Neural cell (in vitro differentiated cells): ENCODE data around the gene RAD51B.

ENCODE experiments used
- EP300 ChIP-seq: fragments of 450-650 bp; conservative IDR thresholded peaks from 2 replicates; pipeline ENCODE4 v1.6.1; 2014; ENCODE audit warnings: antibody characterized with exemption, mild to moderate bottlenecking, moderate library complexity; ENCODE audit not compliant: poor library complexity, severe bottlenecking
- TF ChIP-seq, protein P1 (sequence below): fragments of 450-650 bp; IDR thresholded peaks from 2 replicates; pipeline ENCODE4 v1.5.1; 2014; ENCODE audit warnings: antibody characterized with exemption, mild to moderate bottlenecking, moderate library complexity; ENCODE audit not compliant: poor library complexity, severe bottlenecking
- TF ChIP-seq, protein P2 (sequence below): IDR thresholded peaks from 2 replicates; pipeline ENCODE4 v1.6.1; 2012; ENCODE audit warnings: borderline replicate concordance

DNA sequence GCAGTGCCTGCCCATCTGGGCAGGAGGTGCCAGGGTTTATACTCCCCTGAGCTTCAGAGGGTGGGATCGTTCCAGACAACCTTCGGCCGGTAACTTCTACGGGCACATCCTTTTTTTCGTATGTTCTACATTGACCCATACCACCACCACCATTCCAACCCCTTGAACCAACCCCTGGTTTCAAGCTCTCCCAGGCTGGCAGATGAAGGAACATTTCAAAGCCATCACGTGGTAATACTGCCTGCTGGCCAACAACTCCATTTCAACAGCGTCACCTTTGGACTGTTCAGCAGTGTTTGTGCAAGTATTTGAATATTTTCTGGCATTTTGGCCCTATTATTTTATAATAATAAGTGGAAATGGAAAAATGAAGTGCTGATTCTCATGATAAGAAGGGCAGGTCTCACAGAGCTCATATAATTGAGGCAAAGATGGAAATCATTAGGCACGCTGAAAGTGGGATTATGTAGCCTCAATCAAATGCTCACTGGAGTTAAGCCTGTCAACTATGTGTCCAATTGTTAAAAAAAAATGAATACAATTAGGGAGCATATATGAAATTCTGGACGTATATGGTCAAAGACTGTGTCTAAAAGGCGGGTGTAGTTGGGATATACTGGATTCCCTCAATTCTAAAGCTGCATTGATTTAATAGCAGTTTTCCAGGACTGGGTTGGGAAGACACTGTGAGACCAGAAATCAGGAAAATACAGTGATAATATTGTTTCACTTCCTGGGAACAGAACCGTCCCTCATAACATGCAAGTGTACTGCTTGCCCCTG lies 811.2 kb downstream of the RAD51B start:
- TF ChIP-seq, protein P1, sequence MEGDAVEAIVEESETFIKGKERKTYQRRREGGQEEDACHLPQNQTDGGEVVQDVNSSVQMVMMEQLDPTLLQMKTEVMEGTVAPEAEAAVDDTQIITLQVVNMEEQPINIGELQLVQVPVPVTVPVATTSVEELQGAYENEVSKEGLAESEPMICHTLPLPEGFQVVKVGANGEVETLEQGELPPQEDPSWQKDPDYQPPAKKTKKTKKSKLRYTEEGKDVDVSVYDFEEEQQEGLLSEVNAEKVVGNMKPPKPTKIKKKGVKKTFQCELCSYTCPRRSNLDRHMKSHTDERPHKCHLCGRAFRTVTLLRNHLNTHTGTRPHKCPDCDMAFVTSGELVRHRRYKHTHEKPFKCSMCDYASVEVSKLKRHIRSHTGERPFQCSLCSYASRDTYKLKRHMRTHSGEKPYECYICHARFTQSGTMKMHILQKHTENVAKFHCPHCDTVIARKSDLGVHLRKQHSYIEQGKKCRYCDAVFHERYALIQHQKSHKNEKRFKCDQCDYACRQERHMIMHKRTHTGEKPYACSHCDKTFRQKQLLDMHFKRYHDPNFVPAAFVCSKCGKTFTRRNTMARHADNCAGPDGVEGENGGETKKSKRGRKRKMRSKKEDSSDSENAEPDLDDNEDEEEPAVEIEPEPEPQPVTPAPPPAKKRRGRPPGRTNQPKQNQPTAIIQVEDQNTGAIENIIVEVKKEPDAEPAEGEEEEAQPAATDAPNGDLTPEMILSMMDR: no peak
- TF ChIP-seq, protein P2, sequence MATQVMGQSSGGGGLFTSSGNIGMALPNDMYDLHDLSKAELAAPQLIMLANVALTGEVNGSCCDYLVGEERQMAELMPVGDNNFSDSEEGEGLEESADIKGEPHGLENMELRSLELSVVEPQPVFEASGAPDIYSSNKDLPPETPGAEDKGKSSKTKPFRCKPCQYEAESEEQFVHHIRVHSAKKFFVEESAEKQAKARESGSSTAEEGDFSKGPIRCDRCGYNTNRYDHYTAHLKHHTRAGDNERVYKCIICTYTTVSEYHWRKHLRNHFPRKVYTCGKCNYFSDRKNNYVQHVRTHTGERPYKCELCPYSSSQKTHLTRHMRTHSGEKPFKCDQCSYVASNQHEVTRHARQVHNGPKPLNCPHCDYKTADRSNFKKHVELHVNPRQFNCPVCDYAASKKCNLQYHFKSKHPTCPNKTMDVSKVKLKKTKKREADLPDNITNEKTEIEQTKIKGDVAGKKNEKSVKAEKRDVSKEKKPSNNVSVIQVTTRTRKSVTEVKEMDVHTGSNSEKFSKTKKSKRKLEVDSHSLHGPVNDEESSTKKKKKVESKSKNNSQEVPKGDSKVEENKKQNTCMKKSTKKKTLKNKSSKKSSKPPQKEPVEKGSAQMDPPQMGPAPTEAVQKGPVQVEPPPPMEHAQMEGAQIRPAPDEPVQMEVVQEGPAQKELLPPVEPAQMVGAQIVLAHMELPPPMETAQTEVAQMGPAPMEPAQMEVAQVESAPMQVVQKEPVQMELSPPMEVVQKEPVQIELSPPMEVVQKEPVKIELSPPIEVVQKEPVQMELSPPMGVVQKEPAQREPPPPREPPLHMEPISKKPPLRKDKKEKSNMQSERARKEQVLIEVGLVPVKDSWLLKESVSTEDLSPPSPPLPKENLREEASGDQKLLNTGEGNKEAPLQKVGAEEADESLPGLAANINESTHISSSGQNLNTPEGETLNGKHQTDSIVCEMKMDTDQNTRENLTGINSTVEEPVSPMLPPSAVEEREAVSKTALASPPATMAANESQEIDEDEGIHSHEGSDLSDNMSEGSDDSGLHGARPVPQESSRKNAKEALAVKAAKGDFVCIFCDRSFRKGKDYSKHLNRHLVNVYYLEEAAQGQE: no peak
- TF ChIP-seq EP300: no peak
